Measurements from ENCODE around the gene CERS4. TPM values are rescaled to one million over a fixed set of nuclear protein-coding genes. Genes with fewer than 3 reads are reported as not detected.

CERS4 gene
- total and polyA plus RNA-seq, 10 of the 15 experiments (the other 5 are each of a cell fraction or from before 2014, with no cell fraction given), result 0.34 to 62.1 (median 20.7) TPM

- no peak for TF ChIP-seq YBX1 (IDR thresholded peaks at IDR 0.05)
- no peak overlapping the region for H2AFZ ChIP-seq (ENCODE audit: control insufficient read depth, low read depth, low read length)
- peaks cover 23% of the 10 kb centered on the region for H3K9me3 ChIP-seq (replicated peaks; ENCODE audit: control insufficient read depth, insufficient read depth, low read length)
- H3K4me3 ChIP-seq, result no peak overlapping the region
- POLR2A ChIA-PET, result interaction anchor here (0.5 to 1.0 kb wide), 3 partner anchors 9 to 923 kb away, joined by 3 to 10 read pairs (median 3); no protein-coding TSS in a partner anchor
- FAIRE-seq, result no peak
- no peaks in the 10 kb centered on the region for H3K27me3 ChIP-seq (replicated peaks in 1 of 2; ENCODE audit: control insufficient read depth in 2 of 2, insufficient read depth in 2 of 2, low read length in 1 of 2)
- no peak for DNase-seq (ENCODE audit: low read depth, low spot score)
- 100% methylated on average over 4 of the region's 4 CpGs for whole genome bisulfite sequencing (ENCODE audit: insufficient coverage, insufficient replicate concordance, low lambda C conversion rate, missing lambda C conversion rate)
- intact Hi-C loops (cut with micrococcal nuclease; ENCODE audit: unreplicated experiment), result no loop called here
- no peaks in the 10 kb centered on the region; the same call in 1 of the 2 replicates for H3K79me2 ChIP-seq (ENCODE audit: control insufficient read depth, insufficient read depth, low read length)
- ATAC-seq, result no peak
- H4K20me1 ChIP-seq (ENCODE audit: control insufficient read depth, insufficient read depth), result no peaks in the 10 kb centered on the region
- no TSS peak for BruUV-seq (replicated peaks)
- no peak overlapping the region for H3K27ac ChIP-seq (ENCODE audit: control insufficient read depth, insufficient read depth)
- RAD21 ChIA-PET (ENCODE audit: unreplicated experiment), result interaction anchor here (1.5 to 1.7 kb wide), 2 partner anchors 8 to 31 kb away, joined by 5 to 7 read pairs; no protein-coding TSS in a partner anchor
- peaks cover 13% of the 10 kb centered on the region for H3K4me1 ChIP-seq (ENCODE audit: control insufficient read depth, insufficient read depth, low read length)
- SMC1A ChIA-PET (ENCODE audit: uncharacterized antibody, unreplicated experiment), result interaction anchor here (0.8 to 3.4 kb wide), 6 partner anchors 10 to 84 kb away, joined by 3 to 11 read pairs (median 5); no protein-coding TSS in a partner anchor
- CTCF ChIA-PET, result interaction anchor here (1.1 to 2.6 kb wide), 2 partner anchors 84 to 272 kb away, joined by 3 to 15 read pairs; no protein-coding TSS in a partner anchor
- no peak overlapping the region for H3K4me2 ChIP-seq (ENCODE audit: control insufficient read depth, insufficient read depth)
- peaks cover 3 to 4% of the 10 kb centered on the region in 2 experiments for H3K36me3 ChIP-seq (ENCODE audit: control insufficient read depth in 2 of 2, insufficient read depth in 2 of 2, low read length in 1 of 2)
- no peak overlapping the region for H3K9ac ChIP-seq (ENCODE audit: control insufficient read depth, insufficient read depth, low read length)
- in situ Hi-C loops (cut with MboI), result no loop called here
Measured at GRCh38 chr19:8242211-8242821, 33.1 kb downstream of the CERS4 start.

GRCh38 chr19:8243146-8243545, 34.0 kb downstream of the CERS4 start:
- ChIA-PET SMC1A (ENCODE audit: uncharacterized antibody, unreplicated experiment) (interaction anchor here (0.8 to 3.4 kb wide), 5 partner anchors 9 to 85 kb away, joined by 3 to 11 read pairs (median 7); no protein-coding TSS in a partner anchor), POLR2A (interaction anchor here (0.5 to 1.4 kb wide), 7 partner anchors 8 to 924 kb away, joined by 3 to 12 read pairs (median 3); no protein-coding TSS in a partner anchor), CTCF (interaction anchor here (1.1 to 2.6 kb wide), 5 partner anchors 9 to 273 kb away, joined by 3 to 15 read pairs (median 5); no protein-coding TSS in a partner anchor), RAD21 (ENCODE audit: unreplicated experiment) (interaction anchor here (0.9 to 1.5 kb wide), 2 partner anchors 9 to 82 kb away, joined by 3 to 5 read pairs; no protein-coding TSS in a partner anchor)
- FAIRE-seq, result no peak
- no peak overlapping the region for H3K9ac ChIP-seq (ENCODE audit: control insufficient read depth, insufficient read depth, low read length)
- BruUV-seq (replicated peaks), result no TSS peak
- no peak overlapping the region for H3K27ac ChIP-seq (ENCODE audit: control insufficient read depth, insufficient read depth)
- no peak for ATAC-seq
- H3K4me3 ChIP-seq, result no peak overlapping the region
- H3K4me1 ChIP-seq (ENCODE audit: control insufficient read depth, insufficient read depth, low read length), result peaks cover 13% of the 10 kb centered on the region
- peaks cover 23% of the 10 kb centered on the region for H3K9me3 ChIP-seq (replicated peaks; ENCODE audit: control insufficient read depth, insufficient read depth, low read length)
- H3K27me3 ChIP-seq (replicated peaks in 1 of 2; ENCODE audit: control insufficient read depth in 2 of 2, insufficient read depth in 2 of 2, low read length in 1 of 2), result no peaks in the 10 kb centered on the region
- H4K20me1 ChIP-seq (ENCODE audit: control insufficient read depth, insufficient read depth), result no peaks in the 10 kb centered on the region
- in situ Hi-C loops (cut with MboI), result no loop called here
- H3K79me2 ChIP-seq (ENCODE audit: control insufficient read depth, insufficient read depth, low read length), result no peaks in the 10 kb centered on the region; the same call in 1 of the 2 replicates
- no peak overlapping the region for H3K4me2 ChIP-seq (ENCODE audit: control insufficient read depth, insufficient read depth)
- no peak overlapping the region for H2AFZ ChIP-seq (ENCODE audit: control insufficient read depth, low read depth, low read length)
- peaks cover 3 to 4% of the 10 kb centered on the region in 2 experiments for H3K36me3 ChIP-seq (ENCODE audit: control insufficient read depth in 2 of 2, insufficient read depth in 2 of 2, low read length in 1 of 2)
- WGBS (ENCODE audit: insufficient coverage, insufficient replicate concordance, low lambda C conversion rate, missing lambda C conversion rate), result 81% methylated on average over 3 of the region's 3 CpGs
- no peak for TF ChIP-seq EED (IDR thresholded peaks at IDR 0.05; ENCODE audit: low read depth)
- no peak for DNase-seq (ENCODE audit: low read depth, low spot score)
- intact Hi-C loops (cut with micrococcal nuclease; ENCODE audit: unreplicated experiment), result no loop called here
